PFSK-1 (cell line): ENCODE measurements around the gene C7orf25.

ENCODE experiments used
- REST ChIP-seq, 2 experiments: IDR thresholded peaks; 2 replicates each; pipeline versions ENCODE4 v1.6.1 to v1.8.0; 2011 to 2012; ENCODE audit warnings: low read depth in 2 of 2, low read length in 2 of 2, control low read depth in 1 of 2, inconsistent platforms in 1 of 2, mild to moderate bottlenecking in 1 of 2, moderate library complexity in 1 of 2; ENCODE audit not compliant: insufficient read depth in 1 of 2
- SIN3A ChIP-seq: IDR thresholded peaks from 2 replicates; pipeline ENCODE4 v1.6.1; 2012; ENCODE audit warnings: mild to moderate bottlenecking, low read length, moderate library complexity, borderline replicate concordance; ENCODE audit not compliant: insufficient read depth
- TAF1 ChIP-seq: IDR thresholded peaks from 2 replicates; pipeline ENCODE4 v1.6.1; 2012; ENCODE audit warnings: low read length, control low read depth, borderline replicate concordance; ENCODE audit not compliant: insufficient read depth

GRCh38 chr7:42952328-42952727, 40.5 kb upstream of the C7orf25 start:
- TF ChIP-seq SIN3A, result no peak
- TF ChIP-seq TAF1, result no peak
- no peak for TF ChIP-seq REST (IDR thresholded peaks at IDR 0.05; ENCODE audit: insufficient read depth in 1 of 2, low read depth in 2 of 2, low read length in 2 of 2)
